A673 (cell line): ENCODE data around the gene BAHD1. TPM values are rescaled to one million over a fixed set of nuclear protein-coding genes. Genes with fewer than 3 reads are reported as not detected.
A peak's percentile ranks its signal among the peaks of the same experiment; 100 is the strongest.

ENCODE experiments used
- BruUV-seq: library from RNA; stranded (reverse); fragments of 400-500 nt; replicated peaks from 2 replicates; lab custom pipeline; 2021; lab: Mats Ljungman, UMichigan
- CTCF ChIA-PET: fragments of 300-600 bp; sonication (Branson Sonifier 250); formaldehyde crosslinking; loops from one replicate; lab custom pipeline; 2022; ENCODE audit warnings: antibody characterized with exemption; lab: Charles Lee
- POLR2A ChIA-PET: fragments of 300-600 bp; sonication (Branson Sonifier 250); formaldehyde crosslinking; loops from one replicate; lab custom pipeline; 2022; ENCODE audit warnings: antibody characterized with exemption; ENCODE audit not compliant: low non-redundant PET; lab: Charles Lee
- DNase-seq: peaks from one replicate; pipeline ENCODE4 v3.0.0-alpha.2; 2015; ENCODE audit warnings: low spot score
- H3K27ac ChIP-seq: fragments of 200-600 bp; sonication (generic); 2 replicates; pipeline ENCODE4 v1.5.1; 2016; ENCODE audit warnings: mixed run types, low read depth, mild to moderate bottlenecking, mixed read lengths, antibody characterized with exemption, low read length; ENCODE audit not compliant: poor library complexity, severe bottlenecking
- H3K27me3 ChIP-seq: fragments of 200-600 bp; sonication (generic); replicated peaks from 2 replicates; pipeline ENCODE4 v1.6.1; 2017; ENCODE audit warnings: mixed run types, low read depth, mild to moderate bottlenecking, mixed read lengths, antibody characterized with exemption, low read length; ENCODE audit not compliant: insufficient read depth, poor library complexity
- H3K36me3 ChIP-seq: fragments of 200-600 bp; sonication (generic); 2 replicates; pipeline ENCODE4 v1.6.1; 2016; ENCODE audit warnings: mixed run types, mild to moderate bottlenecking, mixed read lengths, antibody characterized with exemption, low read length; ENCODE audit not compliant: insufficient read depth, poor library complexity, severe bottlenecking
- H3K4me1 ChIP-seq: fragments of 200-600 bp; sonication (generic); 2 replicates; pipeline ENCODE4 v1.6.1; 2017; ENCODE audit warnings: mixed run types, mild to moderate bottlenecking, mixed read lengths, antibody characterized with exemption, low read length; ENCODE audit not compliant: insufficient read depth, poor library complexity, severe bottlenecking
- H3K4me3 ChIP-seq: fragments of 200-600 bp; sonication (generic); 2 replicates; pipeline ENCODE4 v1.5.1; 2016; ENCODE audit warnings: low read depth, mixed run types, mild to moderate bottlenecking, mixed read lengths, low read length; ENCODE audit not compliant: poor library complexity, severe bottlenecking
- H3K9me3 ChIP-seq: fragments of 200-600 bp; sonication (generic); 2 replicates; pipeline ENCODE4 v1.6.1; 2016; ENCODE audit warnings: mixed run types, low read depth, mild to moderate bottlenecking, mixed read lengths, antibody characterized with exemption, low read length; ENCODE audit not compliant: poor library complexity, severe bottlenecking
- EZH2 ChIP-seq: fragments of 200-600 bp; sonication (generic); IDR thresholded peaks from 2 replicates; pipeline ENCODE4 v1.6.1; 2017; ENCODE audit warnings: borderline replicate concordance, low read depth, mild to moderate bottlenecking, mixed read lengths, antibody characterized with exemption, low read length; ENCODE audit not compliant: poor library complexity, severe bottlenecking
- intact Hi-C: fragments of 100-400 bp; cut with micrococcal nuclease; formaldehyde crosslinking; loops from one replicate; pipeline ENCODE4 v1.10.0; 2022; ENCODE audit not compliant: unreplicated experiment
- total RNA-seq: library from RNA; stranded (reverse); gene quantifications from 2 replicates; pipeline ENCODE4 v1.2.3, GENCODE V29; 2021
- TF ChIP-seq, protein P1 (sequence below): fragments of 300-800, 200-600 bp; sonication (generic); conservative IDR thresholded peaks from 2 replicates; pipeline ENCODE4 v1.5.1; 2017; ENCODE audit warnings: low read depth, mild to moderate bottlenecking, antibody characterized with exemption, low read length, moderate library complexity, mixed read lengths

The BAHD1 gene
- total RNA-seq, 1 experiment from 2014 or later, result 33.5 TPM

DNA sequence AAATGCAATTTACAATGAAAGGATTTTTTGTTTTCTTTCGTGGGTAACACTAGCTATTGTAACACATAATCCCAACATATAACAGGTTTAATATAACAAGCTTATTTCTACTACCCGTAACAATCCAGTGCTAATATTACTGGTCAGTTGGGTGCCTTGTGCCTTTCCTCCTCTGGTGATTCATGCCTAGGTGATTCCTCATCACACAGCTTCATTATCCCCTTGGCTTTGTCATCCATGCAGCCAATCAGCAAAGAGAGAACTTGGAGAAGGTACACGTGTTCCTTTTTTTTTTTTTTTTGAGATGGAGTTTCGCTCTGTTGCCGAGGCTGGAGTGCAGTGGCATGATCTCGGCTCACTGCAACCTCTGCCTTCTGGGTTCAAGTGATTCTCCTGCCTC lies 60.7 kb downstream of the BAHD1 start:
- TF ChIP-seq EZH2, result no peak
- BruUV-seq, result no TSS peak
- Histone ChIP-seq H3K36me3 (no peaks in the 10 kb centered on the region), H3K9me3 (no peaks in the 10 kb centered on the region), H3K27me3 (no peaks in the 10 kb centered on the region), H3K27ac (no peak overlapping the region), H3K4me1 (no peaks in the 10 kb centered on the region), H3K4me3 (no peak overlapping the region)
- no peak for DNase-seq
- POLR2A ChIA-PET, result no interaction called here
- CTCF ChIA-PET, result interaction anchor here (1.0 kb wide), 1 partner anchor 61 kb away, joined by 3 read pairs; no protein-coding TSS in a partner anchor
- intact Hi-C loops, result no loop called here

DNA sequence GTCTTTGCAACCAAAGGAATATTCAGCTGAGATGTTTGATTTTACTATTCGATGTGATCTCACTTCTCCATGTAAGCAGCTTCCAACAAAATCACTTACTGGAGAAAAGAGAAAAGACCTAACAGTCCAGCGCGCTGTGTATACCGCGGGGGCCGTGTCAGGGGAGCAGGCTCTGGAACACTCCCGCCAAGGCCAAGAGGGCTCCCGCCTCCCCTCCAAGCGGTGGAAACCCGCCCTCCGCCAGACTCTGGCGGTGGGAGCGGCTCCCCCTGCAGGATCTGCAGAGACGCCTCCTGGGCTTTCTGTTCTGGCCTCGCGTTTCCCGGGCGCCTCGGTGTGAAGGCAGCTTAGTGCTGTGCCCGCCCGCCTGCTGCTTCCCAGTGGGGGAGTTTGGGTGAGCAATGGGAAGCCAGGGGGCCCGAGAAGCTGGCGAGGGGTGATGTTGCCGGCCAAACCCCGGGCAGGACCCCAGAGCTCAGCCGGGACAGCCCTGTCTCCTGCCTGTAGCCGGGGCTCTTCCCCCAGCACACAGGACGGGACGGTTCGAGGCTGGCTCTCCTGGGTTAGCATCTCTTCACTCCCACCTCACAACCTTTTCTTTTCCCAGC lies 66.3 kb downstream of the BAHD1 start:
- Histone ChIP-seq H3K27ac (no peak overlapping the region), H3K4me1 (no peaks in the 10 kb centered on the region), H3K9me3 (no peaks in the 10 kb centered on the region), H3K36me3 (no peaks in the 10 kb centered on the region), H3K27me3 (peaks cover 8% of the 10 kb centered on the region), H3K4me3 (peak overlapping the region; percentile 21)
- DNase-seq, result peak; percentile 78
- no TSS peak for BruUV-seq
- POLR2A ChIA-PET, result interaction anchor here (0.6 kb wide), 1 partner anchor 144 kb away, joined by 3 read pairs; no protein-coding TSS in a partner anchor
- no peak for TF ChIP-seq EZH2
- TF ChIP-seq, protein P1, sequence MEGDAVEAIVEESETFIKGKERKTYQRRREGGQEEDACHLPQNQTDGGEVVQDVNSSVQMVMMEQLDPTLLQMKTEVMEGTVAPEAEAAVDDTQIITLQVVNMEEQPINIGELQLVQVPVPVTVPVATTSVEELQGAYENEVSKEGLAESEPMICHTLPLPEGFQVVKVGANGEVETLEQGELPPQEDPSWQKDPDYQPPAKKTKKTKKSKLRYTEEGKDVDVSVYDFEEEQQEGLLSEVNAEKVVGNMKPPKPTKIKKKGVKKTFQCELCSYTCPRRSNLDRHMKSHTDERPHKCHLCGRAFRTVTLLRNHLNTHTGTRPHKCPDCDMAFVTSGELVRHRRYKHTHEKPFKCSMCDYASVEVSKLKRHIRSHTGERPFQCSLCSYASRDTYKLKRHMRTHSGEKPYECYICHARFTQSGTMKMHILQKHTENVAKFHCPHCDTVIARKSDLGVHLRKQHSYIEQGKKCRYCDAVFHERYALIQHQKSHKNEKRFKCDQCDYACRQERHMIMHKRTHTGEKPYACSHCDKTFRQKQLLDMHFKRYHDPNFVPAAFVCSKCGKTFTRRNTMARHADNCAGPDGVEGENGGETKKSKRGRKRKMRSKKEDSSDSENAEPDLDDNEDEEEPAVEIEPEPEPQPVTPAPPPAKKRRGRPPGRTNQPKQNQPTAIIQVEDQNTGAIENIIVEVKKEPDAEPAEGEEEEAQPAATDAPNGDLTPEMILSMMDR, result peak; percentile 82
- CTCF ChIA-PET, result interaction anchor here (0.5 to 1.0 kb wide), 2 partner anchors 9 to 785 kb away, joined by 3 read pairs; no protein-coding TSS in a partner anchor
- intact Hi-C loops, result no loop called here

DNA sequence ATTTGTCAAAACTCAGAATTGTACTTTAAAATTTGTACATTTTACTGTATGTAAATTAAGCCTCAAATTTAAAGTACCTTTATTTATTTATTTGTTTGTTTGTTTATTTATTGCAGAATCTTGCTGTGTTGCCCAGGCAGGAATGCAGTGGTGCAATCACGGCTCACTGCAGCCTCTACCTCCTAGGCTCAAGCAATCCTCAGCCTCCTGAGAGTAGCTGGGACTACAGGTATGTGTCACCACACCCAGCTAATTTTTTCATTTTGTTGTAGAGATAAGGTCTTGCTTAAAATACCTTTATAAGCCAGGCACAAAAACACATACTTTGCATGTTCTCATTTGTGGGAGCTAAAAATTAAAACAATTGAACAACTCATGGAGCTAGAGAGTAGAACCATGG lies 67.5 kb downstream of the BAHD1 start:
- H3K27me3 ChIP-seq, result peaks cover 8% of the 10 kb centered on the region
- intact Hi-C loops, result no loop called here
- H3K9me3 ChIP-seq, result no peaks in the 10 kb centered on the region
- H3K4me1 ChIP-seq, result no peaks in the 10 kb centered on the region
- no peaks in the 10 kb centered on the region for H3K36me3 ChIP-seq
- no peak for DNase-seq
- H3K4me3 ChIP-seq, result no peak overlapping the region
- TF ChIP-seq EZH2, result no peak
- TF ChIP-seq, protein P1, result no peak
- ChIA-PET POLR2A (no interaction called here), CTCF (interaction anchor here (0.6 kb wide), 1 partner anchor 13 kb away, joined by 9 read pairs; no protein-coding TSS in a partner anchor)
- H3K27ac ChIP-seq, result no peak overlapping the region
- BruUV-seq, result no TSS peak
